NCI-H748 (cell line): Measurements from ENCODE around the gene ZNF521.
A peak's percentile ranks its signal among the peaks of the same experiment; 100 is the strongest.

Experiments used
- DNase-seq: peaks from one replicate; lab custom pipeline; 2025; ENCODE audit not compliant: unreplicated experiment; lab: John Stamatoyannopoulos, UW

The ZNF521 gene

GRCh38 chr18:25253779-25254178, 98.2 kb downstream of the ZNF521 start:
- no peak for DNase-seq

- DNase-seq, result no peak
Observed at GRCh38 chr18:25253136-25253535, 98.8 kb downstream of the ZNF521 start.

GRCh38 chr18:25251068-25251467, 100.9 kb downstream of the ZNF521 start:
- no peak for DNase-seq

GRCh38 chr18:25250474-25250851, 101.5 kb downstream of the ZNF521 start:
- no peak for DNase-seq

- DNase-seq, result peak; percentile 29
Observed at GRCh38 chr18:25248755-25249154, 103.2 kb downstream of the ZNF521 start.

GRCh38 chr18:25247725-25248124, 104.2 kb downstream of the ZNF521 start:
- DNase-seq, result no peak

- no peak for DNase-seq
Observed at GRCh38 chr18:25244924-25245698, 106.9 kb downstream of the ZNF521 start.

- no peak for DNase-seq
Observed at GRCh38 chr18:25244170-25244569, 107.8 kb downstream of the ZNF521 start.

- DNase-seq, result no peak
Observed at GRCh38 chr18:25243754-25244153, 108.2 kb downstream of the ZNF521 start.

- DNase-seq, result no peak
Observed at GRCh38 chr18:25243257-25243656, 108.7 kb downstream of the ZNF521 start.

GRCh38 chr18:25240420-25240770, 111.6 kb downstream of the ZNF521 start:
- peak; percentile 18 for DNase-seq

GRCh38 chr18:25239581-25240419, 112.2 kb downstream of the ZNF521 start:
- DNase-seq, result no peak

- no peak for DNase-seq
Observed at GRCh38 chr18:25239151-25239550, 112.8 kb downstream of the ZNF521 start.

GRCh38 chr18:25237571-25238267, 114.2 kb downstream of the ZNF521 start:
- DNase-seq, result no peak

GRCh38 chr18:25236736-25237135, 115.2 kb downstream of the ZNF521 start:
- no peak for DNase-seq

GRCh38 chr18:25235401-25236042, 116.4 kb downstream of the ZNF521 start:
- peak; percentile 53 for DNase-seq

- DNase-seq, result no peak
Observed at GRCh38 chr18:25234740-25235345, 117.1 kb downstream of the ZNF521 start.

- DNase-seq, result no peak
Observed at GRCh38 chr18:25234322-25234639, 117.7 kb downstream of the ZNF521 start.

- DNase-seq, result peak; percentile 36
Observed at GRCh38 chr18:25233528-25234321, 118.2 kb downstream of the ZNF521 start.

GRCh38 chr18:25231327-25231691, 120.7 kb downstream of the ZNF521 start:
- no peak for DNase-seq
